SK-N-MC (cell line): ENCODE data around the gene ICE2.

ENCODE experiments used
- EZH2 ChIP-seq: fragments of 200-600 bp; sonication (generic); IDR thresholded peaks from one replicate; pipeline ENCODE4 v1.6.1; 2017; ENCODE audit warnings: antibody characterized with exemption
- POLR2AphosphoS5 ChIP-seq: IDR thresholded peaks from 2 replicates; pipeline ENCODE4 v1.6.1; 2012; ENCODE audit warnings: mild to moderate bottlenecking, low read depth, low read length, borderline replicate concordance

GRCh38 chr15:60421544-60421943 lies 57.4 kb downstream of the ICE2 start:
- TF ChIP-seq POLR2AphosphoS5, result no peak
- TF ChIP-seq EZH2, result no peak
